Activated T-cell treated with anti-CD3 and anti-CD28 coated beads, Interleukin-2, amount 50 U/mL, for 24 hours (primary cell): ENCODE measurements around the gene SAP30.

Experiments used
- DNase-seq: peaks from one replicate; pipeline ENCODE4 v3.0.0-alpha.2; 2020
- H3K27ac Mint-ChIP-seq: 2 replicates; pipeline ENCODE4 v1.8.0; 2020; ENCODE audit warnings: mild to moderate bottlenecking, mixed read lengths
- H3K27me3 Mint-ChIP-seq: 2 replicates; pipeline ENCODE4 v1.8.0; 2020; ENCODE audit warnings: mixed read lengths
- H3K36me3 Mint-ChIP-seq: 2 replicates; pipeline ENCODE4 v1.8.0; 2020; ENCODE audit warnings: low read depth, mixed read lengths
- H3K4me1 Mint-ChIP-seq: 2 replicates; pipeline ENCODE4 v1.8.0; 2020; ENCODE audit warnings: low read depth, mixed read lengths
- H3K4me3 Mint-ChIP-seq: 2 replicates; pipeline ENCODE4 v1.8.0; 2020; ENCODE audit warnings: mild to moderate bottlenecking, moderate library complexity, mixed read lengths
- H3K9me3 Mint-ChIP-seq: 2 replicates; pipeline ENCODE4 v1.8.0; 2020; ENCODE audit warnings: mixed read lengths

SAP30 gene

GRCh38 chr4:173346074-173346473 lies 24.7 kb upstream of the SAP30 start:
- peaks cover 7% of the 10 kb centered on the region for H3K27me3 Mint-ChIP-seq
- no peaks in the 10 kb centered on the region for H3K4me1 Mint-ChIP-seq
- no peaks in the 10 kb centered on the region for H3K36me3 Mint-ChIP-seq
- no peak overlapping the region for H3K4me3 Mint-ChIP-seq
- H3K9me3 Mint-ChIP-seq: no peaks in the 10 kb centered on the region
- no peak overlapping the region for H3K27ac Mint-ChIP-seq
- no peak for DNase-seq

- H3K36me3 Mint-ChIP-seq: no peaks in the 10 kb centered on the region
- no peak overlapping the region for H3K4me3 Mint-ChIP-seq
- H3K27ac Mint-ChIP-seq: no peak overlapping the region
- H3K27me3 Mint-ChIP-seq: peaks cover 7% of the 10 kb centered on the region
- no peak for DNase-seq
- H3K4me1 Mint-ChIP-seq: no peaks in the 10 kb centered on the region
- no peaks in the 10 kb centered on the region for H3K9me3 Mint-ChIP-seq
Observed at GRCh38 chr4:173347467-173347866, 23.3 kb upstream of the SAP30 start.

GRCh38 chr4:173357939-173358338 lies 12.8 kb upstream of the SAP30 start:
- H3K9me3 Mint-ChIP-seq: no peaks in the 10 kb centered on the region
- DNase-seq: no peak
- no peaks in the 10 kb centered on the region for H3K36me3 Mint-ChIP-seq
- no peak overlapping the region for H3K4me3 Mint-ChIP-seq
- peaks cover 4% of the 10 kb centered on the region for H3K27me3 Mint-ChIP-seq
- H3K4me1 Mint-ChIP-seq: no peaks in the 10 kb centered on the region
- H3K27ac Mint-ChIP-seq: no peak overlapping the region

- no peak for DNase-seq
- no peaks in the 10 kb centered on the region for H3K9me3 Mint-ChIP-seq
- H3K36me3 Mint-ChIP-seq: no peaks in the 10 kb centered on the region
- peaks cover 5% of the 10 kb centered on the region for H3K4me1 Mint-ChIP-seq
- H3K27ac Mint-ChIP-seq: no peak overlapping the region
- peaks cover 4% of the 10 kb centered on the region for H3K27me3 Mint-ChIP-seq
- no peak overlapping the region for H3K4me3 Mint-ChIP-seq
Observed at GRCh38 chr4:173360587-173361221, 10.1 kb upstream of the SAP30 start.

GRCh38 chr4:173362666-173363065 lies 8.1 kb upstream of the SAP30 start:
- Mint-ChIP-seq H3K27ac (no peak overlapping the region), H3K27me3 (peaks cover 4% of the 10 kb centered on the region), H3K4me1 (peaks cover 19% of the 10 kb centered on the region)

GRCh38 chr4:173365359-173365996 lies 5.3 kb upstream of the SAP30 start:
- H3K27me3 Mint-ChIP-seq: no peaks in the 10 kb centered on the region
- DNase-seq: no peak
- H3K4me1 Mint-ChIP-seq: peaks cover 31% of the 10 kb centered on the region
- no peak overlapping the region for H3K4me3 Mint-ChIP-seq
- no peak overlapping the region for H3K27ac Mint-ChIP-seq
- peaks cover 3% of the 10 kb centered on the region for H3K36me3 Mint-ChIP-seq
- H3K9me3 Mint-ChIP-seq: no peaks in the 10 kb centered on the region

More at GRCh38 chr4:173362666-173363065, 8.1 kb upstream of the SAP30 start:
- no peaks in the 10 kb centered on the region for H3K9me3 Mint-ChIP-seq
- DNase-seq: no peak
- no peaks in the 10 kb centered on the region for H3K36me3 Mint-ChIP-seq
- H3K4me3 Mint-ChIP-seq: no peak overlapping the region

GRCh38 chr4:173367285-173367684 lies 3.5 kb upstream of the SAP30 start:
- no peak overlapping the region for H3K4me3 Mint-ChIP-seq
- H3K36me3 Mint-ChIP-seq: peaks cover 13% of the 10 kb centered on the region
- no peak overlapping the region for H3K27ac Mint-ChIP-seq
- peaks cover 35% of the 10 kb centered on the region for H3K4me1 Mint-ChIP-seq
- peaks cover 6% of the 10 kb centered on the region for H3K27me3 Mint-ChIP-seq
- H3K9me3 Mint-ChIP-seq: no peaks in the 10 kb centered on the region
- DNase-seq: no peak

GRCh38 chr4:173367946-173368345 lies 2.8 kb upstream of the SAP30 start:
- Mint-ChIP-seq H3K9me3 (no peaks in the 10 kb centered on the region), H3K4me3 (peak overlapping the region; percentile 10), H3K36me3 (peaks cover 13% of the 10 kb centered on the region), H3K27me3 (peaks cover 10% of the 10 kb centered on the region), H3K4me1 (peaks cover 39% of the 10 kb centered on the region), H3K27ac (no peak overlapping the region)
- DNase-seq: no peak

GRCh38 chr4:173370130-173370476 lies 651 bp upstream of the SAP30 start:
- Mint-ChIP-seq H3K4me1 (peaks cover 45% of the 10 kb centered on the region), H3K4me3 (peak overlapping the region; percentile 100), H3K27ac (peak overlapping the region; percentile 100), H3K36me3 (peaks cover 18% of the 10 kb centered on the region), H3K27me3 (peaks cover 20% of the 10 kb centered on the region), H3K9me3 (no peaks in the 10 kb centered on the region)
- no peak for DNase-seq

- peak overlapping the region; percentile 85 for H3K27ac Mint-ChIP-seq
- peaks cover 35% of the 10 kb centered on the region for H3K4me1 Mint-ChIP-seq
- peak; percentile 67 for DNase-seq
- H3K36me3 Mint-ChIP-seq: peaks cover 24% of the 10 kb centered on the region
- no peaks in the 10 kb centered on the region for H3K9me3 Mint-ChIP-seq
- peak overlapping the region; percentile 93 for H3K4me3 Mint-ChIP-seq
- H3K27me3 Mint-ChIP-seq: peaks cover 20% of the 10 kb centered on the region
Observed at GRCh38 chr4:173371292-173372192, 788 bp downstream of the SAP30 start.

GRCh38 chr4:173374588-173374987 lies 3.8 kb downstream of the SAP30 start:
- peaks cover 17% of the 10 kb centered on the region for H3K4me1 Mint-ChIP-seq
- H3K27me3 Mint-ChIP-seq: peaks cover 20% of the 10 kb centered on the region
- no peaks in the 10 kb centered on the region for H3K9me3 Mint-ChIP-seq
- no peak for DNase-seq
- H3K4me3 Mint-ChIP-seq: no peak overlapping the region
- peaks cover 26% of the 10 kb centered on the region for H3K36me3 Mint-ChIP-seq
- H3K27ac Mint-ChIP-seq: no peak overlapping the region

GRCh38 chr4:173379929-173380328 lies 9.2 kb downstream of the SAP30 start:
- Mint-ChIP-seq H3K4me1 (no peaks in the 10 kb centered on the region), H3K9me3 (no peaks in the 10 kb centered on the region), H3K36me3 (peaks cover 8% of the 10 kb centered on the region), H3K4me3 (no peak overlapping the region), H3K27ac (no peak overlapping the region), H3K27me3 (peaks cover 5% of the 10 kb centered on the region)
- DNase-seq: no peak

GRCh38 chr4:173380987-173381386 lies 10.2 kb downstream of the SAP30 start:
- peaks cover 2% of the 10 kb centered on the region for H3K36me3 Mint-ChIP-seq
- H3K9me3 Mint-ChIP-seq: no peaks in the 10 kb centered on the region
- no peak overlapping the region for H3K27ac Mint-ChIP-seq
- peaks cover 5% of the 10 kb centered on the region for H3K27me3 Mint-ChIP-seq
- H3K4me3 Mint-ChIP-seq: no peak overlapping the region
- DNase-seq: no peak
- no peaks in the 10 kb centered on the region for H3K4me1 Mint-ChIP-seq

- H3K4me3 Mint-ChIP-seq: no peak overlapping the region
- H3K27ac Mint-ChIP-seq: no peak overlapping the region
- peaks cover 5% of the 10 kb centered on the region for H3K27me3 Mint-ChIP-seq
- no peaks in the 10 kb centered on the region for H3K4me1 Mint-ChIP-seq
- H3K36me3 Mint-ChIP-seq: peaks cover 2% of the 10 kb centered on the region
- no peak for DNase-seq
- no peaks in the 10 kb centered on the region for H3K9me3 Mint-ChIP-seq
Observed at GRCh38 chr4:173381610-173382009, 10.9 kb downstream of the SAP30 start.

- Mint-ChIP-seq H3K36me3 (peaks cover 2% of the 10 kb centered on the region), H3K9me3 (no peaks in the 10 kb centered on the region), H3K4me3 (no peak overlapping the region), H3K27me3 (peaks cover 5% of the 10 kb centered on the region), H3K4me1 (no peaks in the 10 kb centered on the region), H3K27ac (no peak overlapping the region)
- DNase-seq: no peak
Observed at GRCh38 chr4:173382349-173382748, 11.6 kb downstream of the SAP30 start.
